Transverse colon (tissue), 1 donor: ENCODE results near the gene MAPK13.

Source experiments
- EP300 ChIP-seq: sonication (generic); formaldehyde crosslinking; IDR thresholded peaks from one replicate; pipeline ENCODE4 v1.6.1; 2017; ENCODE audit warnings: antibody characterized with exemption, low read depth
- POLR2A ChIP-seq: fragments of 450-650 bp; IDR thresholded peaks from one replicate; pipeline ENCODE4 v1.6.1; 2016; ENCODE audit warnings: antibody characterized with exemption, mild to moderate bottlenecking, moderate library complexity

DNA sequence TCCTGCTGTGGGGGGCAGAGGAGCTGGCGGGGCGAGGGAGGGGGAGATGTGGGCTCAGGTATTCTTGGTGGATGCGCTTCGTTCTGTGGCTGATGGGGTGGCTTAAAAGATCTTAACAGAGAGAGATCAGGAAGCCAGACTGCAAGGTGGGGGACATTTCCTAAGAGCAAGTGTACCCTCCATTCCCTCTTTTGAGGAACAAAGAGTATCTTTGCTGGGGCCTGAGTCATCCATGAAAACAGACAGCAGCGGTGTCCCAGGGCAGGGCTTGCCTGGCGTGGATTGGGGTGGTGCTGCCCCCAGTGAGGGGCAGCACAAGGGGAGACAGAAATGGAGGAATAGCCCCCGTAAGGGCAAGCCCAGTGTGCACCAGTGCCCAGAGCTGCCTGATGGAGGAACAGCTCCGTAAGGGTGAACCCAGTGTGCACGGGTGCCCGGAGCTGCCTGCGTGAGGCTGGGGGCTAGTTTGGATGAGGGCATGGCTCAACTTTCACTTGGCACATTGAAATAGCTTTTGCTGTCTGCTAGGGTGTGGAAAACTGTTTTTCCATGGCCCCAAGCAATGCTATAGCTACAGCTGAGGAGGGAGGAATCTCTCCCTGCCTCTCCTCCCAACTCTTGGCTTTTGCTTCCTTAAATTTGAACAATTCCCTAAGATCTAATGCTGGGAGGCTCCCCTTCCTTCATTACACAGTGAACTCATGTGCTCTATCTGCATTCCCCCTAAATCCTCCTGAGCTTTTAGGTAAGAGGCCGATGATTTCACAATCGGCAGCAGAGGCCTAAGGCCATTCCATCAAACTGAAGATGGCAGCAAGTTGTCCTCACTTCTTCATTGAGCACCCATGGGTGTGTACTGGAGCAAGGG lies 12.9 kb downstream of the MAPK13 start:
- TF ChIP-seq POLR2A, result no peak
- TF ChIP-seq EP300, result no peak
